ENCODE results near the gene DNAJC18.

Gene DNAJC18

DNA sequence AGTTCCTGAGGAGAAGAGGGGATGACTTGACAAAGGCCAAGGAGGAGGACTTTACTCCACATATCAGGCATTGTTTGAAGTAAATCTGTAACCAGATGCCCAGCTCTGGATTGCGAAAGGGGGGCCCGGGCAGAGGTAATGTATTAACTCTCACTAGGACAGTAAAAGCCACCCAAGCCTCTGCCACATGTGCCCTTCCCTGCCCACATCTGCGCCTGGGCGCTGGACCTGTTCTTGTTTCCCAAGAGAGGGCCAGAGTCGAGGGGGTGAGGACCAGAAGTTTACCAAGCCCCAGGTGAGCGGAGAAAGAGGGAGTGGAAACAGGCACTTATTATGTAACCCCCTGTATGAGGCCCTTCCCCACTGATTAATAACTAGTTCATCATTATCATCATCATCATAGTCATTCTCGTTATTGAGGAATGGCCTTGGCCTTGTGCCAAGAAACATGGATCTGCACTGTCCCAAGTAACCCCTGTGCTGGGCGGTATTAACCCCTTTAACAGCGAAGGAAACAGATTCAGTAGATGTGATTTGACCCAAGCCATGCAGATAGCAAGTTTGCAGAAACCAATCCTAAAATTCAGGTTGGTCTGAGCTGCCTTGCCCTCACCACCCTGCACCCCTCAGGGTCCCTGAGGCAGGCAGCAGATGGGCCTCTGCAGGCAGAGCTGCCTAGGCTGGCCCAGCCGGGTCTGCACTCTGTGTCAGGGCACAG is 55.9 kb downstream of the DNAJC18 start, which contains the start of gene SLC23A1:
Gene SLC23A1, minus strand, starts transcription at position 23 of the 718 bp plus-strand sequence. CDS start 44 bp downstream, outside the sequence.
- H3K4me3 ChIP-seq (ENCODE audit: low read length), result no peak within 1 kb of the TSS
- no peak for DNase-seq (ENCODE audit: low read depth, low spot score)

- DNase-seq (ENCODE audit: low read depth, low spot score), result no peak
- H3K4me3 ChIP-seq (ENCODE audit: low read length), result no peak overlapping the region
Observed at GRCh38 chr5:139382807-139383206, 56.5 kb downstream of the DNAJC18 start.

DNA sequence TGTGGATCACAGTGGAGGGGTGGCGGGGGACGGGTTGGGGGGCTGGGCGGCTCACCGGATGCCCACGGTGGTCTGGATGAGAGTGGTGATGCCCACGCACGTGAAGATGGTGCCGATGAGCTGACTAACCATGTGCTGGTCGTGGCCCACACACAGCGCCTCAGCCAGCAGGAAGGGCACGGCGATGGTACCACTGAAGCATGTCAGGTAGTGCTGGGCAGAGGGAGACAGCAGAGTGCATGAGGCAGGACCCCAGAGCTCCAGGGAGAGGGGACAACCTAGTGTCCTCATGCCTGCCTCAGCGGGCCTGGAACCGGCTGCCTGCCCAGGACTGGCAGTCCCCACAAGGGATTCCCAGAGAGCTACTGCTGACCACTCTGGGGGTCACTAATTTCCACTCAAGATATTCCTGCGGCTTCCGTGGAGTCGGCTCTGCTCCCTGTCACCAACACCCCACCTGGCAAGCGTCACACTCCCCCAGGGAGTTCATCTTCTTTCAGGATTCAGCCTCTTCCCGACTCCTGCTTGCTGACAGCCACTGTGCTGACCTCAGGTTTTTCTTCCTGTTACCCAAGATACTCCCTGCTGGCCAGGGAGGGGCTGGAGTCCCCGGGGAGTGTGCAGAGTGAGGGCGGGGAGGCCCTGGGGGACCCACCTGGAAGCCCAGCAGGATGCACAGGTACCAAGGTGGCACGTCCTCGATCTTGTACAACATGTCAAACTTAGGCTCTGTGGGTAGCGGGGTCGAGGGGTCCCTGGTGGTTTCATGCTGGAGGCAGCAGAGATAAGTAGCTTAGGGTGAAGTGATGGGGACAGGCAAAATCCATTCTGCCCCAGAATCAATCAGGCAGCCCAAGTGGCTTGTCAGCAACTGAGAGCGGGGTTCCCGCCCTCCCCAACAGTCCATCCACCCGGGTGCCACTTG is 57.2 kb downstream of the DNAJC18 start:
- H3K4me3 ChIP-seq (ENCODE audit: low read length), result no peak overlapping the region
- DNase-seq (ENCODE audit: low read depth, low spot score), result no peak

DNA sequence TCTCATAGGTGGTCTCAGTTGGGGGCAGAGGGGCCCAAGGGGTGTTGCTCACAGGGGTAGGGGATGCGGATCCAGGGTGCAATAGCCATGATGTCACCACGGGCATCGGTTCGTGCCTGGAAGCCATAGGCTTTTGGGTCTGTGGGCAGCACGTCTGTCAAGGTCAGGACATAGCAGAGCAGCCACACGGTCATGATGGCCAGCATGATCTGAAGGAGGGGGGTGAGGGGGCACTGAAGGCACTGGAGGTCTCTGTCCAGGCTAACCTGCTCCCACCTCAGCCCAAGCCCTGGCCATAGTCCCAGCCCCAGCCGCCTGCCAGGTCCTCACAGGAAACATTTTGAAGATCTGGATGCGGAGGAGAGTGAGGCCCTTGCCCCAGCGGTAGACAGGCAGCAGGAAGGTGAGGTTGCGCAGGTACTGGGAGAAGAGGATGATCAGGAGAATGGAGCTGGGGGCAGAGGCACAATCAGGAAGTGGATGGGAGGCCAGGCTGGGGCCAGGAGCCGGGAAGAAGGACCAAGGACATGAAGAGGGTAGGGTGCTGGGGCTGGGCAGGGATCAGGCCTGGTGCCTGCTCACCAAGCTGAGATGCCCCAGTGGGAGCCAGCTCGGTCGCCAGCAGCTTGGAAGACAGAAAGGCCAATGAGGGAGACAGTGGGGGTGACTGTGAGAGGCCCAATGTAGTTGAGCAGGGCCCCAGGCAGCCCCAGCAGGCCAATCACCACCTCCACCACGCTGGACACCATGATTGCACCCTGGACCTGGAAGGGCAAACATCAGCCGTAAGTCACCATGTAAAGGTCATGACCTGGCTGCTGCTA is 59.5 kb downstream of the DNAJC18 start:
- DNase-seq (ENCODE audit: low read depth, low spot score), result no peak
- H3K4me3 ChIP-seq (ENCODE audit: low read length), result no peak overlapping the region

DNA sequence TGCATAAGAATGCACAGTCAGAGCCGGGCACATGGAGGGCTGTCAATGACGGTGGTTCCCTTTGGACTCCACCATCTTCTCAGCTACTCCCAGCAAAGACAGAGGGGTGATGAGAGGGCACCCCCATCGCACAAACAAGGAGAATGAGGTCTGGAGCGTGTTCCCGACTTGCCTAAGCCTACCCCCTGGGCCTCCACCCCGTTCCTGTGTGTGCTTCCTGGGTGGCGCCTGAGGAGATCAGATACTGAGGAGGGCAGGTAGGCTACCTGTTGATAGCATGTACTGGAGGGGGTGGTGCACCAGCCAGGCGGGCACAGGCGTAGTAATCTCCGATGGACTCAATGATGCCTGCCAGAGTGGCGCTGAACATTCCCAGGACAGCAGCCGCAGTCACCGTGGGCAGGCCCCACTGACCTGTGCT is 60.4 kb downstream of the DNAJC18 start:
- no peak for DNase-seq (ENCODE audit: low read depth, low spot score)
- H3K4me3 ChIP-seq (ENCODE audit: low read length), result no peak overlapping the region

- no peak overlapping the region for H3K4me3 ChIP-seq (ENCODE audit: low read length)
- no peak for DNase-seq (ENCODE audit: low read depth, low spot score)
Observed at GRCh38 chr5:139378101-139378825, 61.1 kb downstream of the DNAJC18 start.

DNA sequence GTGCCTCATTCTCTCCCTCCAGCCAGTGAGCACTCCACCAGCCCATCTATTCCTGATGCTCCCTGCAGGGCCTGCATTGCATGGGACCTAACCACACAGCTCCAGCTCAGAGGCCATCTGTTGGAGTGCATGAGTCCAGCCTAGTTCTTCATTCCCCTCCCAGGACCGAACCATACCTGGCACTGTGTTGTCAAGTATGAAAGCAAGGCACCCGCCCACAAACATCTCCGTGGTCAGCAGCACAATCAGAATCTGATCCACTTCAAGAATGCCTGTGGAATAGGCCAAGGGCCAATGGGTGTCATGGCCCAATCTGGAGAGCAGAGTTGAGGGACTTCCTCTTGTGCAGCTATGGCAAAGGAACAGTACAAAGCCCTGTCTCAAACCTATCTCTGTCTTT is 62.1 kb downstream of the DNAJC18 start:
- no peak for DNase-seq (ENCODE audit: low read depth, low spot score)
- no peak overlapping the region for H3K4me3 ChIP-seq (ENCODE audit: low read length)

DNA sequence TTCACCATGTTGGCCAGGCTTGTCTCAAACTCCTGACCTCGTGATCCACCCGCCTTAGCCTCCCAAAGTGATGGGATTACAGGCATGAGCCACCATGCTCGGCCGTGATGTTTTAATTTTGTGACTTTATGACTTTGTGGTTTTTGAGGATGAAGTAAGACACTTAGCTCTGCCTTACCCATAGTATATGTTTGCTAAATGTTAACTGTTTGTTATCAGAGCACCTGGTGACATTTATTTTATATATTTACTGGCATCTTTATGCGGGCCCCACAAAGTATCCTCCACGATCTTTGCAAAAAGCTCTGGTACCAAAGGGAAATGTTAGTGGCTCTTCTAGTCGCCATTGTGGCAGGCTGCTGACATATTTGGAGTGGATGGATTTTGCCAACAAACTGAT is 63.0 kb downstream of the DNAJC18 start:
- H3K4me3 ChIP-seq (ENCODE audit: low read length), result no peak overlapping the region
- no peak for DNase-seq (ENCODE audit: low read depth, low spot score)

DNA sequence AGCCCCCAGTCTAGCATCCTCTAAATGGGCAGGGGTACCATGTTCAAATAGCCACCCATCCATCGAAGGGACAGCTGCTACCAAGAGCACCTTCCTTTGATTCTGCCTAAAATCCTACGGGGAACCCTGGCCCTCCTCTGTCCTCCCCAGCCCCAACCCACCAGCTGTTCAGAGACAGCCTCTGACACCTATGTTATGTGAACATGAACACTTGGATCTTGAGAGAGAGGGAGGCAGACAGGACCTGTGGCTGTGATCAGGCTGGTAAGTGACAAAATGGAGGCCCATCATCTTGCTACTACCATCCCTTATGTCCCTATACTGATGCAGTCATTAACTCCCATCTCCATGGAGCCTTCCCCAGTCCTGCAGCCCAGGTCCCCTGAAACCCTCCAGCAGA is 64.4 kb downstream of the DNAJC18 start:
- no peak overlapping the region for H3K4me3 ChIP-seq (ENCODE audit: low read length)
- no peak for DNase-seq (ENCODE audit: low read depth, low spot score)

DNA sequence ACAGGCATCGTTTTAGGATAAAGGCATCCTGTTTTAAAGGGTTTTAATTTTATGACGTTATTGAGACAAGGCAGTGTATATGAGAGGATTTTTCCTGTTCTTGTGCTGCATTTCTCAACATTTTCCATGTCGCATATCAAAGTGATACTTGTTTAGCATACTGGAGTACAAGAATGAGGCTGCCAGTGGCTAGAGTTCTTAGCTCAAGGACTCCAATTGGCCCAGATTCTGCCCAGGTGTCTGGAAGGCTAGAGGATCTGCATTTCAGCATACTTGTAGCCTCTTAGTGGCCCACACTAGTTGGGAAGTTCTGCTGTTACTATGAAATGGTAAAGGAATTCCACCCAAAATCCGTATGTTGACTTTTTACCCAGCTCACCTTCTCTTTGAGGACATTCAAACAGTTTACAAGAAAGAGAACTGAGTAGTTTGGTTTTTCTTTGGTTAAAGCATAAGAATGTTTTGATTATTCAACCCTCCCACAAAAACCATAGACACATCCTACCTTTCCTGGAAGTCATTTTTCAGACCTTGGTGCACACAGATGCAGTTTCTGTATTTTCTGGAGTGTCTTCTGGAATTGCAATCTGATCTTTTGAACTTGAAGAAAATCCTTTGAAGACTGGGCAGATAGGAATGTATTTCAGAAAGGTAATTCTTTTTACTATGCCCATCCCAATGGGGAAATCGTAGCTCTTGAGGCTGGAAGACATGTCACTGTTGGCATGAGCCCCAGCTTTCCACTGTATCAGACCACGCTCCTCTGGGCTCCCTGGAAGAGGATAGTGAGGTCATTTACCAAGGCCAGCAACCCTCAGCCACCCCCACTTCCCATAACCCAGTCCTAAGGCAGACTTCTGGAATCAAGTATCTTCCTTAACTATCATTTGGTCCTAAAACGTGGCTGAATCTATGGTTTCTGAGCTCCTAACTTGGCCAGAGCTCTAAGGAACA is 67.6 kb downstream of the DNAJC18 start:
- DNase-seq (ENCODE audit: low read depth, low spot score), result no peak
- H3K4me3 ChIP-seq (ENCODE audit: low read length), result no peak overlapping the region

GRCh38 chr5:139369181-139369580 is 70.1 kb downstream of the DNAJC18 start:
- H3K4me3 ChIP-seq (ENCODE audit: low read length), result no peak overlapping the region
- DNase-seq (ENCODE audit: low read depth, low spot score), result no peak

DNA sequence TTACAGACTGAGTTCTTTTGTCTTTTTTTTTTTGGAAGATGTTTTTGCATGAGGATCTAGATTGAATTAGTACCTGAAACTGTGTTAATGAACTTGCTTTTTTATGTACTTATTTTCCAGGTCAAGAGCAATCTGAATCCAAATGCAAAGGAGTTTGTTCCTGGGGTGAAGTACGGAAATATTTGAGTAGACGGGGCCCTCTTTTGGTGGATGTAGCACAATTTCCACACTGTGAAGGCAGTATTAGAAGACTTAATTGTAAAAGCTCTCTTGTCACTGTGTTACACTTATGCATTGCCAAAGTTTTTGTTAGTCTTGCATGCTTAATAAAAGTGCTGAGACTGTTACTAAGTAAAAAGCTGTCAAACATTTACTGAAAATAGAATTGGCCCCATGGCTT is 70.7 kb downstream of the DNAJC18 start:
- DNase-seq (ENCODE audit: low read depth, low spot score), result no peak
- H3K4me3 ChIP-seq (ENCODE audit: low read length), result no peak overlapping the region

DNA sequence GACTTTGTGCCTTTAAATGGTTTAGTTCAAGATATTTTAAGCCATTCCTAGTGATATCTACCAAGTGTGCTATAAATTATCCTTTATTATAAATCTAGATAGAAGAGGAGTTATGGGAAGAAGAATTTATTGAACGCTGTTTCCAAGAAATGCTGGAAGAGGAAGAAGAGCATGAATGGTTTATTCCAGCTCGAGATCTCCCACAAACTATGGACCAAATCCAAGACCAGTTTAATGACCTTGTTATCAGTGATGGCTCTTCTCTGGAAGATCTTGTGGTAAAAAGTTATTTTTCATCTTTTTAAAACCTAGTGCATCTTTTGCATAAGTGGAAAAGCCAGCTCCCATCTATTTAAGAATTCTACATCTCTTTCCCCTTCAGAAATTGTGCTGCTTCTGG is 74.9 kb downstream of the DNAJC18 start:
- no peak for DNase-seq (ENCODE audit: low read depth, low spot score)
- no peak overlapping the region for H3K4me3 ChIP-seq (ENCODE audit: low read length)

GRCh38 chr5:139363937-139364336 is 75.4 kb downstream of the DNAJC18 start:
- no peak overlapping the region for H3K4me3 ChIP-seq (ENCODE audit: low read length)
- DNase-seq (ENCODE audit: low read depth, low spot score), result no peak

DNA sequence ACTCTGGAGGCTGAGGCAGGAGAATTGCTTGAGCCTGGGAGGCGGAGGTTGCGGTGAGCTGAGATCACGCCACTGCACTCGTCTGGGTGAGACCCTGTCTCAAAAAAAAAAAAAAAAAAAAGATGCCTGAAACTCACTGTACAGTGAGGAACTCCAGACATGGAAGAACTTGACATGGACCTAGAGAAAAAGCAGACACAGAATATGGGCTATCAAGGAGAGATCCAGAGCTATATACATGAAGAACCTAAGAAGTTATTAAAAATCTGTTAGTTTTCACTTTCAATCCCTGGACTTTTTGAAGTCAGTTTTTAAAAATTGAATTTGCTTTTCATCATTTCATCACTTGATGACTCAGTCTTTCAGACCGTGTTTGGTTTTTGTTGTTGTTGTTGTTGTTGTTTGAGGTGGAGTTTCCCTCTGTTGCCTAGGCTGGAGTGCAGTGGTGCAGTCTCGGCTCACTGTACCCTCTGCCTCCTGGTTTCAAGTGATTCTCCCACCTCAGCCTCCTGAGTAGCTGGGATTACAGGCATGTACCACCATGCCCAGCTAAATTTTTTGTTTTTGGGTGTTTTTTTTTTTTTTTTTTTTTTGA is 77.4 kb downstream of the DNAJC18 start:
- DNase-seq (ENCODE audit: low read depth, low spot score), result no peak
- H3K4me3 ChIP-seq (ENCODE audit: low read length), result no peak overlapping the region

- no peak for DNase-seq (ENCODE audit: low read depth, low spot score)
- H3K4me3 ChIP-seq (ENCODE audit: low read length), result no peak overlapping the region
Observed at GRCh38 chr5:139360384-139360783, 78.9 kb downstream of the DNAJC18 start.
